ENCODE results near the gene FGFBP1.

The FGFBP1 gene

DNA sequence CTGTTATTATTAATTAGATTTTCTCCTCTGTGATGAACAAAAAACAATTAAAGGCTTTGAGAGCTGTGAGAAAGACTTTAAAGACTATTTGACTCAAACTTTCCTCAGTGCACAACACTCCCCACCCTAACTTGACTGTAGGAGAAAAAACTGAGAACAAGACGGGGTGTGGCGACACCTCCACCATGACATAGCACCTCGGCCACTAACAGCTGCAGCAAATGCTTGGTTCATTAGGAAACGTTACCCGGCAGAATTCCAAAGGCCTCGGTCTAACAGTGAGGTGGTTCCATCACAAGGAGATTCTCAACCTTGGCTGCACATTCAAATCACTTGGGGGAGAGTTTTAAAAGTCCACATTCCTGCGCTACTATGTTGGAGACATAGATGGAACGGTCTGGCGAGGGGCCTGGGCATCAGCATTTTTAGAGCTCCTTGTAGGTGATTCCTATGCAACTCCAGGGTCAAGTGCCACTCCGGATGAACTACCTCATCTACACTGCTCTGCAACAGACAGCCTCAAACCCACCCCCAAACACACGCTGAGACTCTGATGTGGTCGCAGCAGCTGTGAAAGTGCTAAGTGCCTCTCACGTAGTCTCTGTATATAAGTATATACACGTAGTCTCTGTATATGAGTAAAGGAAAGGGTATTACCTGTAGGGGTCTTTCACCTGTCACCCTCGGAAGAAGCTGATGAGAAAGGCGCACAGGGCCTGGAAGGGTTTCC, 23.4 kb upstream of the FGFBP1 start:
- Histone ChIP-seq H4K20me1 (ENCODE audit: low read depth, low read length) (no peaks in the 10 kb centered on the region), H3K27ac (ENCODE audit: low read depth, low read length) (no peak overlapping the region), H3K9ac (ENCODE audit: low read length) (no peak overlapping the region), H3K36me3 (ENCODE audit: low read length) (no peaks in the 10 kb centered on the region), H3F3A (ENCODE audit: insufficient read depth) (no peaks in the 10 kb centered on the region), H3K27me3 (ENCODE audit: low read length) (no peaks in the 10 kb centered on the region), H3K79me2 (ENCODE audit: insufficient read depth, low read length) (no peaks in the 10 kb centered on the region), H3K4me3 (ENCODE audit: insufficient read depth, low read length, poor library complexity, severe bottlenecking) (no peak overlapping the region), H2AFZ (ENCODE audit: low read depth, low read length, severe bottlenecking) (no peak overlapping the region), H3K9me3 (ENCODE audit: insufficient read depth, low read length) (no peaks in the 10 kb centered on the region), H3K9me2 (replicated peaks; ENCODE audit: insufficient read depth, low read length) (no peaks in the 10 kb centered on the region), H3K4me2 (ENCODE audit: low read depth, low read length, poor library complexity, severe bottlenecking) (no peak overlapping the region)
- TF ChIP-seq EZH2phosphoT487 (conservative IDR thresholded peaks at IDR 0.05; ENCODE audit: low read length), result no peak
- TF ChIP-seq, protein P1, sequence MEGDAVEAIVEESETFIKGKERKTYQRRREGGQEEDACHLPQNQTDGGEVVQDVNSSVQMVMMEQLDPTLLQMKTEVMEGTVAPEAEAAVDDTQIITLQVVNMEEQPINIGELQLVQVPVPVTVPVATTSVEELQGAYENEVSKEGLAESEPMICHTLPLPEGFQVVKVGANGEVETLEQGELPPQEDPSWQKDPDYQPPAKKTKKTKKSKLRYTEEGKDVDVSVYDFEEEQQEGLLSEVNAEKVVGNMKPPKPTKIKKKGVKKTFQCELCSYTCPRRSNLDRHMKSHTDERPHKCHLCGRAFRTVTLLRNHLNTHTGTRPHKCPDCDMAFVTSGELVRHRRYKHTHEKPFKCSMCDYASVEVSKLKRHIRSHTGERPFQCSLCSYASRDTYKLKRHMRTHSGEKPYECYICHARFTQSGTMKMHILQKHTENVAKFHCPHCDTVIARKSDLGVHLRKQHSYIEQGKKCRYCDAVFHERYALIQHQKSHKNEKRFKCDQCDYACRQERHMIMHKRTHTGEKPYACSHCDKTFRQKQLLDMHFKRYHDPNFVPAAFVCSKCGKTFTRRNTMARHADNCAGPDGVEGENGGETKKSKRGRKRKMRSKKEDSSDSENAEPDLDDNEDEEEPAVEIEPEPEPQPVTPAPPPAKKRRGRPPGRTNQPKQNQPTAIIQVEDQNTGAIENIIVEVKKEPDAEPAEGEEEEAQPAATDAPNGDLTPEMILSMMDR (IDR thresholded peaks at IDR 0.05; ENCODE audit: insufficient read depth, low read length, poor library complexity, severe bottlenecking), result no peak

DNA sequence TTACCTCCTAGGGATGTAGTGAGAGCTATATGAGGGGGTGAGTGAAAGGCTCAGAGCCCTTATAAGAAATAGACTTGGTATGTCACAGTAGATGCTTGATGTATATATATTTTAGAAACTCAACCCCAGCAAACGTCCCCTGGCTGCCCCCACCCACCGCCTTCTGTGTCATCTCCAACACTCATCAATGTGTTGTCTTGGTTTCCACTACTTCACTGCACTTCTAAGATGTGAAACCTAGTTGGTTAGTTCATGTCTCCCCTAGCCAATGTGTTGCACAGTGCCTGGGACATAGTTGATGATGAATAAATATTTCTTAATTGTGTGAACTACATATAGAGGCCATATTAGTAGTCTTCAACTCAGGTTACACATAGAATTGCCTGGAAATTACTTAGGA, 20.0 kb upstream of the FGFBP1 start:
- Histone ChIP-seq H3K27me3 (ENCODE audit: low read length) (no peaks in the 10 kb centered on the region), H3K9ac (ENCODE audit: low read length) (no peak overlapping the region), H3K27ac (ENCODE audit: low read depth, low read length) (no peak overlapping the region), H3K9me3 (ENCODE audit: insufficient read depth, low read length) (no peaks in the 10 kb centered on the region; the same call in 1 of the 2 replicates), H3K4me2 (ENCODE audit: low read depth, low read length, poor library complexity, severe bottlenecking) (no peak overlapping the region), H3K4me3 (ENCODE audit: insufficient read depth, low read length, poor library complexity, severe bottlenecking) (no peak overlapping the region), H2AFZ (ENCODE audit: low read depth, low read length, severe bottlenecking) (no peak overlapping the region), H3K79me2 (ENCODE audit: insufficient read depth, low read length) (no peaks in the 10 kb centered on the region), H4K20me1 (ENCODE audit: low read depth, low read length) (no peaks in the 10 kb centered on the region), H3K36me3 (ENCODE audit: low read length) (no peaks in the 10 kb centered on the region), H3F3A (ENCODE audit: insufficient read depth) (no peaks in the 10 kb centered on the region), H3K9me2 (replicated peaks; ENCODE audit: insufficient read depth, low read length) (no peaks in the 10 kb centered on the region)
- TF ChIP-seq, protein P1 (IDR thresholded peaks at IDR 0.05; ENCODE audit: insufficient read depth, low read length, poor library complexity, severe bottlenecking), result no peak
- no peak for TF ChIP-seq EZH2phosphoT487 (conservative IDR thresholded peaks at IDR 0.05; ENCODE audit: low read length)

DNA sequence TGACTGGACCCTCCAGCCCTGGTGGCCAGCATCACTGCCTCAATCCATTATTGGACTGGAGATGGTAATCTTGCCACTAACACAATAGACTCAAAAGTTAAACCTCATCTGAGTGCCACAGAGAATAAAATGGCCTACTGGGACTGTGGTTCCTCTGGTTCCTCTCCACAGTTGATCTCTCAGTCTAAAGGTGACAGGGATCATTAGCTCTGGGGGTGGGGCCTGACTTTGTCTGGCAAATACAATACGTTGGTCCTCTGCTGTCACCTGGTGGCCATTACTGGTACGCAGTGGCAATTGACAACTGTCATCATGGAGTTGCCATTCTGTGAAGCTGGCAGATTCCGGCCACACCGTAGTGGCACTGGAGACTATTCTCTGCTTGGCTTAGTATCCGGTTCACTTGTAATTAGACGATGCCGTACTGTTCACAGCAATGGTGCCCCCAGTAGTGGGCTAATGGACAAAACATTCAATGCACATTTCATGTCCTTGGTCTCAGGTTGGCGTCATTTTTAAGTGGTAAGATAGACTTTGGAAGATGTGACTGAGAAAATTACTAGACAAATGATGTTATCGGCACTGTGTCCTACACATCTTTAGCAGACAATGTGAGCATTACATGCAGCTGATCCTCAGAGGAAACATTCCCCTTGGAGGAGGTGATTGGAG, 17.8 kb upstream of the FGFBP1 start:
- H3K4me3 ChIP-seq (ENCODE audit: insufficient read depth, low read length, poor library complexity, severe bottlenecking), result no peak overlapping the region
- TF ChIP-seq, protein P1 (IDR thresholded peaks at IDR 0.05; ENCODE audit: insufficient read depth, low read length, poor library complexity, severe bottlenecking), result peak; percentile 84
- no peak for TF ChIP-seq EZH2phosphoT487 (conservative IDR thresholded peaks at IDR 0.05; ENCODE audit: low read length)
- H2AFZ ChIP-seq (ENCODE audit: low read depth, low read length, severe bottlenecking), result no peak overlapping the region
- H3K79me2 ChIP-seq (ENCODE audit: insufficient read depth, low read length), result no peaks in the 10 kb centered on the region
- no peaks in the 10 kb centered on the region for H4K20me1 ChIP-seq (ENCODE audit: low read depth, low read length)
- no peaks in the 10 kb centered on the region for H3K27me3 ChIP-seq (ENCODE audit: low read length)
- H3K9me2 ChIP-seq (replicated peaks; ENCODE audit: insufficient read depth, low read length), result no peaks in the 10 kb centered on the region
- H3F3A ChIP-seq (ENCODE audit: insufficient read depth), result no peaks in the 10 kb centered on the region
- no peak overlapping the region for H3K4me2 ChIP-seq (ENCODE audit: low read depth, low read length, poor library complexity, severe bottlenecking)
- H3K27ac ChIP-seq (ENCODE audit: low read depth, low read length), result no peak overlapping the region
- H3K36me3 ChIP-seq (ENCODE audit: low read length), result no peaks in the 10 kb centered on the region
- H3K9me3 ChIP-seq (ENCODE audit: insufficient read depth, low read length), result no peaks in the 10 kb centered on the region; the same call in 1 of the 2 replicates
- no peak overlapping the region for H3K9ac ChIP-seq (ENCODE audit: low read length)
